CD4-positive, alpha-beta T cell (primary cell): ENCODE results near the gene MMP23B. TPM values are rescaled to one million over a fixed set of nuclear protein-coding genes. Genes with fewer than 3 reads are reported as not detected.

ENCODE experiments used
- ATAC-seq: fragments of 200-7000 bp; cut with Tn5 transposase; one replicate; pipeline ENCODE4 v1.10.0; 2022; ENCODE audit warnings: mild to moderate bottlenecking; ENCODE audit not compliant: poor library complexity
- CTCF ChIA-PET: fragments of 350-600 bp; sonication (Branson Sonifier 250); formaldehyde crosslinking; loops from one replicate; lab custom pipeline; 2021; ENCODE audit warnings: antibody characterized with exemption, inconsistent platforms; lab: Charles Lee
- POLR2A ChIA-PET: fragments of 350-600 bp; sonication (Branson Sonifier 250); formaldehyde crosslinking; loops from one replicate; lab custom pipeline; 2021; ENCODE audit warnings: antibody characterized with exemption, inconsistent platforms; lab: Charles Lee
- DNase-seq, 14 experiments: peaks; one replicate each; pipeline ENCODE4 v3.0.0-alpha.2; 2013 to 2020; ENCODE audit warnings: mixed read lengths in 2 of 14
- H3K27ac ChIP-seq, 2 donors: one replicate each; pipeline versions ENCODE4 v1.5.1 to v1.7.0; 2013; ENCODE audit warnings: low read length in 2 of 2, low read depth in 1 of 2, mild to moderate bottlenecking in 1 of 2
- H3K27me3 ChIP-seq, 2 experiments: 1 replicate in 1 of 2; 2 replicates in 1 of 2; pipeline versions ENCODE4 v1.6.1 to v1.7.0; 2013; ENCODE audit warnings: low read length in 2 of 2, control low read depth in 1 of 2, mild to moderate bottlenecking in 1 of 2, moderate library complexity in 1 of 2; ENCODE audit not compliant: insufficient read depth in 2 of 2, control insufficient read depth in 1 of 2
- H3K36me3 ChIP-seq: one replicate; pipeline ENCODE4 v1.6.1; 2013; ENCODE audit warnings: low read length, control low read depth; ENCODE audit not compliant: insufficient read depth
- H3K4me1 ChIP-seq: one replicate; pipeline ENCODE4 v1.6.1; 2013; ENCODE audit warnings: low read length, control low read depth; ENCODE audit not compliant: insufficient read depth
- H3K4me3 ChIP-seq: one replicate; pipeline ENCODE4 v1.5.1; 2013; ENCODE audit warnings: mild to moderate bottlenecking, low read length, moderate library complexity
- H3K9me3 ChIP-seq, 2 experiments: 1 replicate in 1 of 2; 2 replicates in 1 of 2; pipeline versions ENCODE4 v1.6.1 to v1.7.0; 2013; ENCODE audit warnings: low read length in 2 of 2, mild to moderate bottlenecking in 2 of 2, control low read depth in 1 of 2, moderate library complexity in 1 of 2; ENCODE audit not compliant: control insufficient read depth in 1 of 2, insufficient read depth in 1 of 2
- H3K27ac Mint-ChIP-seq: one replicate; pipeline ENCODE4 v1.8.0; 2020; ENCODE audit warnings: mixed read lengths
- H3K27me3 Mint-ChIP-seq: one replicate; pipeline ENCODE4 v1.8.0; 2021; ENCODE audit warnings: mixed read lengths
- H3K36me3 Mint-ChIP-seq: one replicate; pipeline ENCODE4 v1.8.0; 2021; ENCODE audit warnings: low read depth, mixed read lengths
- H3K4me1 Mint-ChIP-seq: one replicate; pipeline ENCODE4 v1.8.0; 2021; ENCODE audit warnings: low read depth, mixed read lengths
- H3K4me3 Mint-ChIP-seq: one replicate; pipeline ENCODE4 v1.8.0; 2020; ENCODE audit warnings: mild to moderate bottlenecking, mixed read lengths
- H3K9me3 Mint-ChIP-seq: one replicate; pipeline ENCODE4 v1.8.0; 2020; ENCODE audit warnings: mixed read lengths
- CTCF ChIP-seq: fragments of 200-600 bp; IDR thresholded peaks from one replicate; pipeline ENCODE4 v1.8.0; 2022; ENCODE audit warnings: antibody characterized with exemption, mild to moderate bottlenecking
- intact Hi-C, 2 experiments: fragments of 100-400 bp; cut with DNase I in 1 of 2; cut with micrococcal nuclease in 1 of 2; formaldehyde crosslinking; loops; one replicate each; pipeline versions ENCODE4 v1.15.1 to v1.9.0; 2023 to 2025; cut with DNase I, micrococcal nuclease
- total RNA-seq, 174 experiments: library from RNA in 2 of 174; stranded (reverse) in 2 of 174; gene quantifications; one replicate each; pipeline ENCODE4 v1.2.3 and lab custom pipeline; 2021 to 2026

MMP23B gene
- total RNA-seq, 2 experiments from 2014 or later: 3.0 to 3.7 TPM

- ChIA-PET CTCF (interaction anchor here (1.3 kb wide), 1 partner anchor 63 kb away, joined by 3 read pairs; no protein-coding TSS in a partner anchor), POLR2A (interaction anchor here (1.0 kb wide), 1 partner anchor 49 kb away, joined by 3 read pairs; no protein-coding TSS in a partner anchor)
- Histone ChIP-seq H3K27ac (no peak overlapping the region), H3K36me3 (peaks cover 39% of the 10 kb centered on the region), H3K9me3 (no peaks in the 10 kb centered on the region), H3K4me3 (no peak overlapping the region), H3K27me3 (no peaks in the 10 kb centered on the region), H3K4me1 (peaks cover 9% of the 10 kb centered on the region)
- no peak for ATAC-seq
- DNase-seq: no peak
- no peaks in the 10 kb centered on the region for H3K9me3 Mint-ChIP-seq
- no peaks in the 10 kb centered on the region for H3K4me1 Mint-ChIP-seq
- H3K27me3 Mint-ChIP-seq: no peaks in the 10 kb centered on the region
- H3K27ac Mint-ChIP-seq: no peak overlapping the region
- peaks cover 19% of the 10 kb centered on the region for H3K36me3 Mint-ChIP-seq
- H3K4me3 Mint-ChIP-seq: no peak overlapping the region
- intact Hi-C loops: no loop called here
- TF ChIP-seq CTCF: no peak
These were observed 33.2 kb downstream of the MMP23B start for GRCh38 chr1:1664941-1665814.

- Mint-ChIP-seq H3K9me3 (no peaks in the 10 kb centered on the region), H3K27ac (no peak overlapping the region)
- POLR2A ChIA-PET: interaction anchor here (1.0 kb wide), 1 partner anchor 50 kb away, joined by 3 read pairs; no protein-coding TSS in a partner anchor
These were observed 33.9 kb downstream of the MMP23B start for GRCh38 chr1:1665815-1666251.

GRCh38 chr1:1666526-1666925 lies 34.6 kb downstream of the MMP23B start:
- CTCF ChIA-PET: no interaction called here
- intact Hi-C loops: no loop called here

More at GRCh38 chr1:1665815-1666251, 33.9 kb downstream of the MMP23B start:
- Histone ChIP-seq H3K4me3 (no peak overlapping the region), H3K36me3 (peaks cover 42% of the 10 kb centered on the region), H3K9me3 (no peaks in the 10 kb centered on the region), H3K4me1 (peaks cover 9% of the 10 kb centered on the region), H3K27me3 (no peaks in the 10 kb centered on the region), H3K27ac (no peak overlapping the region)
- intact Hi-C loops: no loop called here
- peak in 9 of 14 experiments; percentile 11 to 56 (median 31) for DNase-seq
- Mint-ChIP-seq H3K4me1 (no peaks in the 10 kb centered on the region), H3K36me3 (peaks cover 26% of the 10 kb centered on the region), H3K27me3 (no peaks in the 10 kb centered on the region), H3K4me3 (no peak overlapping the region)
- no peak for ATAC-seq
- peak; percentile 59 for TF ChIP-seq CTCF
- CTCF ChIA-PET: interaction anchor here (0.6 to 1.3 kb wide), 2 partner anchors 13 to 63 kb away, joined by 3 read pairs; no protein-coding TSS in a partner anchor

More at GRCh38 chr1:1666526-1666925, 34.6 kb downstream of the MMP23B start:
- no peak overlapping the region for H3K4me3 ChIP-seq
- Mint-ChIP-seq H3K4me1 (no peaks in the 10 kb centered on the region), H3K27ac (no peak overlapping the region), H3K27me3 (no peaks in the 10 kb centered on the region), H3K9me3 (no peaks in the 10 kb centered on the region), H3K36me3 (peaks cover 32% of the 10 kb centered on the region), H3K4me3 (no peak overlapping the region)
- H3K4me1 ChIP-seq: peaks cover 9% of the 10 kb centered on the region
- no peak for TF ChIP-seq CTCF
- H3K36me3 ChIP-seq: peaks cover 49% of the 10 kb centered on the region
- H3K9me3 ChIP-seq: no peaks in the 10 kb centered on the region
- no peak overlapping the region for H3K27ac ChIP-seq
- ATAC-seq (no peak), DNase-seq (no peak)
- POLR2A ChIA-PET: no interaction called here
- H3K27me3 ChIP-seq: no peaks in the 10 kb centered on the region
